ENCODE data around the gene SDCBP2. TPM values are rescaled to one million over a fixed set of nuclear protein-coding genes. Genes with fewer than 3 reads are reported as not detected.

SDCBP2 gene
- total and polyA plus RNA-seq, 2 donors (not counting 1 experiment from before 2014, with no cell fraction given) = 1.2 to 1.3 TPM

- no peak for DNase-seq
- H3K4me2 ChIP-seq (replicated peaks; ENCODE audit: low read depth, low read length, poor library complexity, severe bottlenecking) = peak overlapping the region; percentile 78
- H3K4me1 ChIP-seq (ENCODE audit: control insufficient read depth in 2 of 2, insufficient read depth in 2 of 2, low read length in 2 of 2) = peaks cover 21 to 22% of the 10 kb centered on the region in 2 donors
- H3K4me3 ChIP-seq (ENCODE audit: control extremely low read depth in 1 of 5, extremely low read depth in 1 of 5, insufficient read depth in 1 of 5, low read depth in 2 of 5, low read length in 4 of 5) = peak overlapping the region; percentile 75 to 99 (median 93)
- Mint-ChIP-seq H3K4me3 (no peak overlapping the region), H3K27ac (no peak overlapping the region), H3K9me3 (ENCODE audit: insufficient read depth) (no peaks in the 10 kb centered on the region), H3K27me3 (no peaks in the 10 kb centered on the region), H3K4me1 (peaks cover 24% of the 10 kb centered on the region)
- under 1% methylated on average over 7 of the region's 15 CpGs for WGBS (ENCODE audit: insufficient coverage)
- ChIA-PET CTCF (interaction anchor here (1.0 to 2.2 kb wide), 6 partner anchors 9 to 144 kb away, joined by 4 to 14 read pairs (median 8); no protein-coding TSS in a partner anchor), POLR2A (no interaction called here)
- no peaks in the 10 kb centered on the region for H3K9me3 ChIP-seq (ENCODE audit: control extremely low read depth in 1 of 3, control insufficient read depth in 2 of 3, insufficient read depth in 1 of 3, low read length in 2 of 3)
- H3K27ac ChIP-seq (ENCODE audit: low read length in 2 of 2) = peak overlapping the region; percentile 92 to 98
- no peaks in the 10 kb centered on the region for H3K36me3 ChIP-seq (replicated peaks in 1 of 2; ENCODE audit: control extremely low read depth in 1 of 2, control insufficient read depth in 1 of 2, extremely low read depth in 1 of 2, insufficient read depth in 2 of 2, low read length in 1 of 2)
- H2AFZ ChIP-seq (ENCODE audit: insufficient read depth, low read depth, low read length, poor library complexity, severe bottlenecking) = peak overlapping the region; percentile 77
- ATAC-seq (ENCODE audit: low read depth) = no peak
- H3K79me2 ChIP-seq (ENCODE audit: control insufficient read depth, insufficient read depth, low read length) = peaks cover 42% of the 10 kb centered on the region
- H3K9ac ChIP-seq (ENCODE audit: low read length) = peak overlapping the region; percentile 98
- intact Hi-C loops (cut with micrococcal nuclease) = loop anchor here (1.0 to 10.0 kb wide), 9 partner anchors 53 to 1548 kb away; partner anchors contain the start of genes CSNK2A1, FKBP1A, PSMF1 and PTPRA
- TF ChIP-seq CTCF (IDR thresholded peaks at IDR 0.05) = peak; percentile 5
- no peak for TF ChIP-seq EZH2 (IDR thresholded peaks at IDR 0.05; ENCODE audit: borderline replicate concordance, insufficient read depth, low read depth, low read length, poor library complexity, severe bottlenecking)
- no peaks in the 10 kb centered on the region for H4K20me1 ChIP-seq (ENCODE audit: control insufficient read depth, insufficient read depth, low read length, poor library complexity, severe bottlenecking)
- no peaks in the 10 kb centered on the region for H3K27me3 ChIP-seq (replicated peaks in 1 of 4; ENCODE audit: control extremely low read depth in 1 of 4, control insufficient read depth in 3 of 4, insufficient read depth in 4 of 4, low read length in 3 of 4)
Observed at GRCh38 chr20:1324598-1325172, 4.3 kb downstream of the SDCBP2 start.
